Epithelial cell of prostate (primary cell): ENCODE data around the gene MYO1D.

Experiments used
- DNase-seq: peaks from one replicate; pipeline ENCODE4 v3.0.0-alpha.2; 2011; ENCODE audit warnings: low read depth, low spot score
- H3K27ac ChIP-seq: fragments of 450-650 bp; 2 replicates; pipeline ENCODE4 v1.5.1; 2017; ENCODE audit warnings: mild to moderate bottlenecking

The MYO1D gene

DNA sequence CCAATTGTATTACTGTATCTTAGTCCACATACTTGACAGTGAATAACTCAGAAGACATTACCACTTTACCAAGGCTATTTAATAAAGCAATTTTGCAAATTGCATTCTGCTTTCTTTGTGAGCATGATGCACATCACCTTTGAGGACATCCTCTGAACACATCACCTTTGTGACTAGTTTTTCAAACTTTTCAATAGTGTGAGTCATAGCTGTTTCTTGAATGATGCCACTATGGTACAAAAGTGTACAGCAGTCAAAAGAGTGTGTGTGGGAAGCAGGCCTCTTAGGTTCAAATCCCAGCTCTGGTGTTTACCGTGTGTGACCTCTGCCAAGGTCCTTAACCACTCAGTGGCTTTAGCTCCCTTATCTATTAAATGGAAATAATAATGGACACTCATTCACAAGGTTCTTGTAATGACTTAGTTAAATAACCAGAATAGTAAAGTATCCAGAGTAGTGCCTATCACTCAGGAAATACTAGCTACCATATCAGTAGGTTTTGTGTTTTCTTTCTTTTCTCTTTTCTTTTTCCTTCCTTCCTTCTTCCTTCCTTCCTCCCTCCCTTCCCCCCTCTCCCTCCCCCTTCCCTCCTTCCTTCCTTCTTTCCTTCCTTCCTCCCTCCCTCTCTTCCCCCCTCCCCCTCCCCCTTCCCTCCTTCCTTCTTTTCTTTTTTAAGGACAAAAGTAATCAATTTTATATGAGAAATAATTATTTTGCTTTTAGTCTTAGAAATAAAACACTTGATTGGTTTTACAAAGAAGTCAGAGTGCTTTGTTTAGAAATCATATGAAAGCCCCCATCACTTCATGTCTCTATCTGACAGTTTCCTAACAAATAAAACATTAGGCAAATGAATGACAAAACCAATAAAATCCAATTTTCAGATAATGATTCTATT, 178.9 kb downstream of the MYO1D start:
- peak overlapping the region; percentile 17 for H3K27ac ChIP-seq
- DNase-seq = peak; percentile 18

DNA sequence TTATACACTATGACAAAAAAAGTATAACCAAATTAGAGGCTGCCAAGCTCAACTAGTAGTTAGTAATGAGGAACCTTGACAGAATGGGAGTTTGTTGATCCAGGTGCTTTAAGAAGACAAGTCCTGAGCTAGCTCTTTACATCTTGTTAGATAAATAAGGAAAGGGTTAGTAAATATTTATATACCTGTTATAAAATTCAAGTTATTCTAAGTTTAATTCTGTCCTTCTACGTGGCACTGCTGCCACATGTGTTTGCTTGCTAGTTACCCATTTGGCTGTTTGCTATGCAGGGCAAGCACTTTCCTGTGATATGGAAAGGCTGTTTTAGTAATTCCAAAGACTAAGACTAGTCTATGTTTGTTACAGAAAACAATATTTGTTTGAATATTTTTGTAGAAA, 180.5 kb downstream of the MYO1D start:
- no peak overlapping the region for H3K27ac ChIP-seq
- DNase-seq = no peak

DNA sequence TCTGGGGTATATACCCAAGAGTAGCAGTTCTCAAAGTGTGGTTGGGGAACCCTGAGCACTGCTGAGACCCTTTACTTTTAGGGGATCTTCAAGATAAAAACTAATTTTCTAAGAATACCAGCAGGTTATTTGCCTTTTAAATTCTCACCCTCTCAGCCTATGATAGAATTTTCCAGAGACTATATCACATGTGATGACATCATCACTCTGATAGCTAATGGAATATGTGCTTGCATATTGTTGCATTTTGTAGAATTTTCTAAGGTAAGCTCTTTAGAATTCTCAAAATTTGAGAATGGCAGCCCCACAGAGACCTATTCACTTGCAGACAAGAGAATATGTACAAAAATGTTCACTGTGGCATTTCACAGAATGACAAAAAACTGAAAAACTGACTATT, 181.1 kb downstream of the MYO1D start:
- no peak overlapping the region for H3K27ac ChIP-seq
- no peak for DNase-seq

DNA sequence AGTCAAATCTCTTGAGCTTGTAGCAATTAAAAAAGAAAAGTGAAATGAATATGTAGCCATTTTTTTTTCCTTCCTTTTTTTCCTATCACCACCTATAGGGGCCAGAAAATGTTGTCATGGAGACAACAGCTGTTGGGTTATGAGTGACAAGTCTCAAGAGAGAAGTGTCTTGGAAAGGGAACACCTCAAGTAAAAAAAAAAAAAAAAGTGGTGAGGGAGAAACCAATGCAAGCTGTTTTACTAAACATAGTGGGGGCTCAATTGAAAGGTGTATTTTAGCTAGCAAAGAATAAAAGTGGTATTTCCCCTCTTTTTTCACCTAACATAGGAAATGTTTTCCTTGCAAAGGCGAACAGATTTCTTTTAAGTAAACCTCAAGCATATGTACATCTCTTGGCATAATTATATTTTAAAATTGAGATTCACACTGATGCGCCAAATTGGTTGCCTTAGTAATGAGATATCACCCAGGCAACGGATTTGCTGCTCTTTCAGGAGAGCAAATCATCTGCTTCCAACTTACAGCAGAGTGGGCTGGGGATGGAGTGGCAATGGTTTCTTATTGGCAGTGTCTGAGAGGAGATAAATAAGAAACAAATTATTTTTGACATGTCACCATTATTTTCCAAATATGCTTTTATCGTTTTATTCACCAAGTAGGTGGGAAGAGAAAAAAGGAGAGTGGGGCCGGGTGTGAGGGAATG, 183.6 kb downstream of the MYO1D start:
- no peak overlapping the region for H3K27ac ChIP-seq
- no peak for DNase-seq

DNA sequence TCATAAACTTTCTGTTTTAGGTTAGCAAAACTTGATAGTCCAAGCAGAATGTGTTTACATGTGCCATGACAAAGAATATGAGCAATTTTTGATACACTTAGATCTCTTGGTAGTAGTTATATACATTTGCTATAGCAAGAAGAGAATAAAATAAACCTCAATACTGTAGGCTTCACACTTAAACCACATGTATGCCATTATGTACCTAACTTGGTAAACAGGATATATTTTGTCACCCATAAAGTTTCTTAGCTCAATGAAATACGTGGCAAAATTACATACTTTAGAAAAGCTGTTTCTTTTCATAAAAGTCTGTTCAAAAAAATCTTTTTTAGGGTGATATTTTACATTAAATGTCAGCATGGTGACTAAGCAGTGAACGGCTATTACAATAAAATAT, 184.7 kb downstream of the MYO1D start:
- H3K27ac ChIP-seq = no peak overlapping the region
- DNase-seq = no peak

DNA sequence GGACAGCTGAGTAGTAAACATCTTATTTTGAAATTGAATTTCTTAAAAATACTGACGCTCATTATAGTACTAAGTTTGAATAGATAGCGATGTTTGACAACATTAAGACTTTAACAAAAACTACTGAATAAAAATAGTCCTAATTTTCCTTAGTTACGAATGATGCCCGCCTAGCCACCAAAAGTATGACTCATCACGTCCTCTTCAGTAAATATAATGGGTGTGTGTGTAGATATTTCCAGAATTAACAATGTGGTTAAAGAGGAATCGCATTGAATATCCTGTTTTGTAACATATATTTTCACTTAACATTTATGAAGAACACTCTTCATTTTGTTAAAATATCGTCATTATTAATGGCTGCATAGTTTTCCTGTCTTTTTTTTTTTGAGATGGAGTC, 187.6 kb downstream of the MYO1D start:
- no peak for DNase-seq
- H3K27ac ChIP-seq = no peak overlapping the region

DNA sequence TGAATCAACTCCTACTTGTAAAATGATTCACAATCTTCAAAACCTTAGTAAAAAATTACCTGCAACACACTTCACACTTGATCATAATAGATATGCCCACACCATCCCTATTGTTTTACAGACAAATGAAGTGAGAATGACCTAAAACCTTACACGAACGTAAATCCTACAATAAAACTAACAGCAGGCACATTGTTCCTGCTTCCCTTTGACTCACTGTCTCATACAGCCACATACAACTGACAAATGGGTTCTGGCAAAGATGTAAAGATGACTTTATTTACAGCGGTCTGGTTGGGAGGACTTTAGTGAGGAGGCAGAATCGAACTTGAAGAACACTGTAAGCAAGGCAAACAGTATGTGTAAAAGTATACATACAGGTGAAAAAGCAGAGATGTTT, 188.7 kb downstream of the MYO1D start:
- H3K27ac ChIP-seq = no peak overlapping the region
- DNase-seq = no peak

DNA sequence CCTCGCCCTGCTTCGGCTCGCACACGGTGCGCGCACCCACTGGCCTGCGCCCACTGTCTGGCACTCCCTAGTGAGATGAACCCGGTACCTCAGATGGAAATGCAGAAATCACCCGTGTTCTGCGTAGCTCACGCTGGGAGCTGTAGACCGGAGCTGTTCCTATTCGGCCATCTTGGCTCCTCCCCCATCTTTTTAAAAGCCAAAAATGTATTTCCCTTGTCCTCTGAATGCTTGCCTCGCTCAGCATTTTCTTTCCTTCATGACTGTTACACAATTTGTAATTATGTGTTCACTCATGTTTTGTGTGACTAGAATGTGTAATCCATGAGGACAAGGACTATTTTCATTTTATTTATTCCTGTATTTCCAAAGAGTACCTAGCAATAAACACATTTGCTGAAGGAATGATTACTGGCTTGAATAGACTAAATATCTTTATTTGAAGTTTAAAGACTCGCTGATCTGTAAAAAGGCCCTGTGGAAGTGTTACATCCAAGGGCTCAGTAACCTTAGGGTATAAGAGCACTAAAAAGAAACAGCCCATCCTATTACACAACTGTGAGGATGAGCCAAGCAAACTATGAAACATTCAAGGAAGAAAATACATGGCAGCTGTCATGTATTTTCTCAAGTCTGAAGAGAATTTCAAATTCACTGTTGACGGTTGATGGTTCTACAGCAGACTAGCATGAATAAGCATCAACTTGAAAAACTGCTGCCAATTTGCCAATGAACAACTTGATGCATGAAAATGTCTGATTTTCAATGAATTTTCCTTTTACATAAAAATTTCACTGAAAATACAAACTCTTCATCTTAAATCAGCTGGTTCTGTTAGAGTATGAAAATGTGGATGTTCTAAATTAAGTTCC, 192.6 kb downstream of the MYO1D start:
- no peak for DNase-seq
- H3K27ac ChIP-seq = peak overlapping the region; percentile 84

DNA sequence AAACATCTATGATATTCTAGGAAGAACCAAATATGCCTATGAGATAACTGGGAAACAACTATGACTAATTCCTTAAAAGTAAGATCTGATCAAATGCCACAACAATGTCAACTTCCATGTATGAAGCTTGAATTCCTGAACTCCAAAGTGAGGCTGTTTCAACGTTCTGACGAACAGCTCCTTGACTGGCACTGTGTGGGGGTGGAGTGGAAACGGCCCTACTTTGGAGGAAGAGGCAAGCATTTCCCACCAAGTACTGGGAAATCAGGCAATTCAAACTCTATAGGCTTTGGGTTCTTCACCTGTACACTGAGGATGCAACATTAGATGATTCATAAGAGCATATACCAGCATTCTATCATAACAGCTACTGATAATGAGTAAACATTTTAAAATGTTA, 203.0 kb downstream of the MYO1D start:
- no peak overlapping the region for H3K27ac ChIP-seq
- DNase-seq = no peak

DNA sequence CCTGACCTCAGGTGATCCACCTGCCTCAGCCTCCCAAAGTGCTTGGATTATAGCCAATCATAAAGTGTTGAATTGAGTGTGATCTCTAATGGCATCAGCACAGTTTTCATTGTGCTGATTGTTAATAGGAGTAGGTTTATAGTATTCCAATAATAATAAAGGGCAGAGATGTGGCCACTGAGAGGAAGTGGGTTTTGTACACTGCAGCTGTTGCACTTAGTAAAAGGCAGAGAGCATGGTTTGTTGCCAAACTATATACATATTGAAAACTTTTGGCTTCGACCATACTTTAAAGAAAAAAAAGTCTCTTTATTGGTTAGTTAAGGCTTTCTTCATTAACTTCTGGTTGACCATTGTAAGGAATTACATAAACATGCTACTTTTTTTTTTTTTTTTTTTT, 204.2 kb downstream of the MYO1D start:
- no peak for DNase-seq
- no peak overlapping the region for H3K27ac ChIP-seq

DNA sequence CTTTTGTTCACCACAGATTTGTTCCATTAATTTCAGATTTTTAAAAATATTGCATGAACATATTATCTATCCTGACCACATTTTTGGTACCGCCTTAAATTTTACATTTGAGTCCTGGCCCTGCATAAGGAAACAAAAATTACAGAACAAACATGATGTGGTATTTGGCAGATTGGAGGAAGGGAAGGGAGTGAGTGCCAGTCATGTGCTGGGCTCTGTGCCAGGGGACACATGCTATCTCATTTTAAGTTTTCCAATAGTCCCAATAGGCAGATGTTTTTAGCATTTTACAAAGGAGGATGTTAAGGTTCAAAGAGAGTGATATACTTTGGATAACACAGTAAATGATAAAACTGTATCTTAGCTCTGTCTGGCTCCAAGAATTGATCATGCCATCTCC, 205.0 kb downstream of the MYO1D start:
- H3K27ac ChIP-seq = no peak overlapping the region
- no peak for DNase-seq

DNA sequence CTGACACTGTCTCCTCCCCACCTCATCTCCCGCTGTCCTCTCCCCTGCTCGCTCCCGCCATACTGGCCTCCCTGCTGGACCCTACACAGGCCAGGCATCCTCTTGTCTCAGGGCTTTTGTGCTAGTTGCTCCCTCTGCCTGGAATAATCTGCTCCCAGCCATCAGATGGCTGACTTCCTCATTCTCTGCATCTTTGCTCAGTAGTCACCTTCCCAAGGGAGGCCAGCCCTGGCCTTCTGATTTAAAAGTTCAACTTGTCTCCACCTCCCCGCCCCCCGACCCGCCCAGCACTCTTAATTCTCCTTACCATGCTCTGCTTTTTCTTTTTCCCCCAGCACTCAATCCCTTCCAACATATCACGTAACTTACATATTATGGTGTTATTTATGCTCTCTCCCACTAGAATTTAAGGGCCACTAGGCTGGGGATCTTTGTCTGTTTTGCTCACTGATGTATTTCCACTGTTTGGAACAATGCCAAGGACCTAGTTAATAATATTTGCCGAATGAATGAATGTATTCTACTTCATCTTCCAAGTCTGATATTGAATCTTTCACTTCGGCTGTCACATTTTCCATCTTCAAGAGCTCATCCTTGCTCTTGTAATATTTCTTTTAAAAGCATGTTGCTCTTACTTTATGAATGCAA, 211.9 kb downstream of the MYO1D start:
- H3K27ac ChIP-seq = no peak overlapping the region
- DNase-seq = no peak

DNA sequence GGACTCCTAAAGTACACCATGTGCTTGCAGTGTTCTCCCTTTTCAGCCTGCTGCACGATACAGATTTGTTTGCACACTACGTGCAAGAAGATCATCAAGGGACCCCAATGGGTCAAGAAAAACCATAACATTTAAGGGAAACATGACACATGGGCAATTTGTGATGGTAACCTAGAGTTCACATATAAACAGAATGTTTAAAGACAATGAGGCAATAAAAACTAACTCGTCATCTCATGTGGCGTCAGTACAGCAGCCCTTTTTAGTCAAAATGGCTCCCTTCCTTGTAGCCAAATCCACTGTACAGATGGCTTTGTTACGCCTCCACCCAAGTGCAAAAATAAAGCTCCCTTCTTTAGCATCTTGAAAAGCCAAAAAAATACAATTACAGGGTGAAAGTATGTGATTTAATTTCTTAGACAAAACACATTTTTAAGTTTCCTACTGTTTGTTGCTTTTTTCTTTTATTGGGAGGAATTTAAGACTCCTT, 216.4 kb downstream of the MYO1D start:
- H3K27ac ChIP-seq = no peak overlapping the region
- DNase-seq = no peak

DNA sequence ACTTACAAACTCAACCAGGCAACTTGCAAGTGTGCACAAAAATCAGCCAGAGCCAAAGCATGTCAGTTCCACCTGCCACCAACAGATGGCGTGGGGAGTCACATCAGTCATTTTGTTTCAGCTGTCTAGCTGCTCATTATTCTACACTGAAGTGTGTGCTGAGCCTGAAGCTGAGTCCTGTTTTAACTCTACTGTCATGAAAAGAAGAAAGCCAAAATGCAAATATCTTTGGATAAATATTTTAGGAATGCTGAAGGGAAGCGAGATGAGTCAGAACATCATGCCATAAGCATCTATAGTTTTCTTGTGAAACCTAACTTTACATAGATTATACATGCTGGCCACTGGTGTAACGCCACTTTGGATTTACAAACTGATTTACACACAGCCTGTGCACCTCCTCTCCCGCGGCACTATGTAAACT, 217.5 kb downstream of the MYO1D start:
- H3K27ac ChIP-seq = no peak overlapping the region
- DNase-seq = peak; percentile 20

DNA sequence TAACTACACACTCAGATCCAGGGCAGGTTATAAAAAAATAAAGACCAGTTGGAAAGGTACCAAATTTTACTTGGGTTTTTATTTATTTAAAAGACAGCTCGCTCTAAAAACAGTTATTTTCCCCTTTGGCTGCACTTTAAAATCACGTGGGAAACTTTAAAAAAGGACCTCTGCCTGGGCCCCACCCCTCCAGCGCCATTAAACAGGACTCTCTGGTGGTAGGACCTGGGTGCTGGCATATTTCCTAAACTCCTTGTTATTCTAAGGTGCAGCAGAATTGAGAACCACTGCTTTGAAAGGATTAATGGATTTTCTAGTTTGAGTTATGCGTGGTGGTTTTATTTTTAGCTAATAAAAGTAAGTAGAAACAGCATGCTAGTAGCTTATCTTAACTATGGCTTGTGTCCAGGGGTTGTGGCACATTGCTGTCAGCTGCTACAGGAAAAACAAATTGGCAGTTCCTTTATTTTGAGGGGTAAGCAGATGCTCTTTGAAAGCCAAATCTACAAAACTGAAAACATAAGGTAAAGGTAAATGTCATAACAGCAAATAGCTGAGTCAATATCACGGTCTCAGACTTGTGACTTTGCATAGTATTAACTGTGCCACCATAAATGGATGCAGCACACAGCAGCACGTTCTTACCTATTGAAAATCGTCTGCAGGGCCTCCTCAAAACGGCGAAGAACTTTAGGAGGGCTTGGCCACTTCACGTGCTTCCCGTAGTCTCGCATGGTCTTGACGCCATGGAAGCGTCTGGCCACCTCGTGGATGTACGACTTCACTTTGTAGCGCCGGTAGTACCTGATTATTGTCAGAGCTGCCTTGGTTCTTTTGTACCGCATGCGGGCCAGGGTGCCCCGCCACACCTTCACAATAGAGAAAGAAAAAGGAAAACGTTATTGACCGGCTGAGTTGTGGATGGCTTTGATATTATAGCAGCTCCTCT, 218.2 kb downstream of the MYO1D start:
- no peak overlapping the region for H3K27ac ChIP-seq
- DNase-seq = no peak

DNA sequence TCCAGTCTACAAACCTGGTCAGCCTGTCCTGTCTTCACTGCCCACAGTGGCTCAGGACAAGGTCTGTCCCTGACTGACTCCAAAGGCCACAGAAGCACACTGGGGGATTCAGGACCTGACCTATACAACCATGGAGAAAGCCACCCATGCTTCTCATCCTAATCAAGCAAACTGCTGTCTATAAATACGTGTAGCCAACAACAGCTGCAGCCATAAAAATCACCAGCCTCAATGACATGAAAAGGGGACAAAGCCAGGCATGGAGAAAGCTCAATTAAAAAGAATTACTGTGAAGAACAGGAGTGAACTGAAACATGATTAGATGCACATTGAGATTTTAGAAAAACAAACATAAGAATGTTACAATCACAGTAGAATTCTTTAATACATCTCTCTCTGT, 220.0 kb downstream of the MYO1D start:
- H3K27ac ChIP-seq = no peak overlapping the region
- DNase-seq = no peak

DNA sequence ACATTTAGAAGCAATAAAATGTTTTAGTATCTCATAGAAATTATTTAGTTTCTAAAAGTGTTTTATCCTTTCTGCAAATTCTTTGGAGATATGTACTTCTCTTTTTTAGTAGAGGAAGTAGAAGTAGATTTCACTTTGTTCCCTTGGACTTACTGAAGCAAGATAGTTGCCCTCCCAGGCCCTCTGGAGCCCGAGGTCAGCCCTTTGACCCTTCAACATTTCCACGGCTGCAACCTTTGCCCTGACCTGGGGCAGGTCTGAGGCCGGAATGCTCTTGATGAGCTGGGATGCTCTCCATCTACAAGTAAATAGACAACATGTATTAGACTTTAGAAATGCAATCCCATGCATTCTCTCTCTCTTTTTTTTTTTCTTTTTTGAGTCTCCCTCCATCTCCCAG, 222.6 kb downstream of the MYO1D start:
- no peak for DNase-seq
- H3K27ac ChIP-seq = no peak overlapping the region

DNA sequence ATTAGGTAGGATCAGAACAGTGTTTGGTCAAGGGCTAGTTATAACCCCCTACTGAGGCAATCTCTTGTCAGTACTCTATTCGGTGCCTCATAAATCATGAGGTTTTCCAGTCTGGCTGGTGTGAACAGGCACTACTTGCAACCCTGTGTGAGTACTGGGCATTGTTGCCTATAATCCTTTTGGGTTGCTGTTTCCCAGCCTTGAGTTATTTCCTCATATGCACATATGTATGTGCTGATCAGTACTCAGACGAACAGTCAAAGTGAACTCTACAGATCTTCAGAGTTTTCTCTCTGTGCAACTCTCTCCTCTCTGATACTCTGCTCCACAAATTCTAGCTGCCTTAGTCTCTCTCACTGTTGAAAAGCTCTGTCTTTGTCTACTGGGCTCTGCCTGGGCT, 225.8 kb downstream of the MYO1D start:
- no peak for DNase-seq
- no peak overlapping the region for H3K27ac ChIP-seq

DNA sequence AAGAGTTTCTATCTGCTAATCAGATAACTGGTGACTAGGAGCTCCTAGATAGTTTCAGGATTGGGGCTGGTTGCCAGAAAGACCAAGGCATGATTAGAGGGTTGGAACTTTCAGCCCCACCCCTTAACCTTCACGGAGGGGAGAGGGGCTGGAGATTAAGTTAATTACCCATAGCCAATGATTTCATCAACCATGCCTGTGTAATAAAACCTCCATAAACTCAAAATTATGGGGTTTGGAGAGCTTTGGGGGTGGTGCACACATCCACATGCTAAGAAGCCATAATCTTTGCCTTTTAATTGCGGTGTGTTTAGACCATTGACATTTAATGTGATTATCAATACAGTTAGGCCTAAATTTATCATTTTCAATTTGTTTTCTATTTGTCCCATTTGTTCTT, 228.5 kb downstream of the MYO1D start:
- no peak overlapping the region for H3K27ac ChIP-seq

More for the DNA sequence above, 228.5 kb downstream of the MYO1D start:
- no peak for DNase-seq
